ENCODE measurements around the gene CHCHD6. TPM values are rescaled to one million over a fixed set of nuclear protein-coding genes. Genes with fewer than 3 reads are reported as not detected.
A peak's percentile ranks its signal among the peaks of the same experiment; 100 is the strongest.

Gene CHCHD6
- total RNA-seq, 6 experiments from 2014 or later: 1.7 to 5.3 (median 4.2) TPM

GRCh38 chr3:126680667-126681055 is 23.4 kb upstream of the CHCHD6 start:
- no peak overlapping the region for H3K4me3 ChIP-seq
- intact Hi-C loops (cut with DNase I): loop anchor here in 1 of 2 donors (10.0 kb wide), 1 partner anchor 784 kb away; no protein-coding TSS in a partner anchor
- no peaks in the 10 kb centered on the region for H3K27me3 ChIP-seq
- no peaks in the 10 kb centered on the region for H3K36me3 ChIP-seq
- TF ChIP-seq CTCF (IDR thresholded peaks at IDR 0.05): no peak
- no peak for TF ChIP-seq POLR2A (IDR thresholded peaks at IDR 0.05)
- ATAC-seq: no peak
- DNase-seq: peak in 1 of 3 donors; percentile 5
- no peaks in the 10 kb centered on the region for H3K4me1 ChIP-seq
- WGBS (ENCODE audit: insufficient coverage, low coverage, low lambda C conversion rate, missing lambda C conversion rate): 81% methylated on average over 3 of the region's 4 CpGs
- no peaks in the 10 kb centered on the region for H3K9me3 ChIP-seq
- H3K27ac ChIP-seq: no peak overlapping the region

- no CpG with 5 or more reads among the region's 2 CpGs for WGBS (ENCODE audit: insufficient coverage, low coverage, low lambda C conversion rate, missing lambda C conversion rate)
- no peaks in the 10 kb centered on the region for H3K9me3 ChIP-seq
- no peak overlapping the region for H3K27ac ChIP-seq
- no peak overlapping the region for H3K4me3 ChIP-seq
- TF ChIP-seq CTCF (IDR thresholded peaks at IDR 0.05) (no peak), POLR2A (IDR thresholded peaks at IDR 0.05) (no peak)
- H3K27me3 ChIP-seq: no peaks in the 10 kb centered on the region
- no peak for DNase-seq
- ATAC-seq: no peak
- no peaks in the 10 kb centered on the region for H3K4me1 ChIP-seq
- H3K36me3 ChIP-seq: no peaks in the 10 kb centered on the region
- intact Hi-C loops (cut with DNase I): loop anchor here in 1 of 2 donors (10.0 kb wide), 1 partner anchor 783 kb away; no protein-coding TSS in a partner anchor
Measured at GRCh38 chr3:126682009-126682408, 22.0 kb upstream of the CHCHD6 start.

GRCh38 chr3:126683069-126683468 is 21.0 kb upstream of the CHCHD6 start:
- Histone ChIP-seq H3K27me3 (no peaks in the 10 kb centered on the region), H3K9me3 (no peaks in the 10 kb centered on the region), H3K36me3 (no peaks in the 10 kb centered on the region), H3K4me1 (no peaks in the 10 kb centered on the region), H3K27ac (no peak overlapping the region), H3K4me3 (no peak overlapping the region)
- TF ChIP-seq CTCF (IDR thresholded peaks at IDR 0.05): no peak
- no peak for TF ChIP-seq POLR2A (IDR thresholded peaks at IDR 0.05)
- DNase-seq: no peak
- intact Hi-C loops (cut with DNase I): loop anchor here in 1 of 2 donors (10.0 kb wide), 1 partner anchor 782 kb away; no protein-coding TSS in a partner anchor
- ATAC-seq: no peak
- WGBS (ENCODE audit: insufficient coverage, low coverage, low lambda C conversion rate, missing lambda C conversion rate): 61% methylated on average over 5 of the region's 5 CpGs

GRCh38 chr3:126684218-126684751 is 19.8 kb upstream of the CHCHD6 start:
- no peak overlapping the region for H3K27ac ChIP-seq
- DNase-seq (no peak), ATAC-seq (no peak)
- WGBS (ENCODE audit: insufficient coverage, low coverage, low lambda C conversion rate, missing lambda C conversion rate): 71% methylated on average over 5 of the region's 7 CpGs
- no peaks in the 10 kb centered on the region for H3K27me3 ChIP-seq
- H3K36me3 ChIP-seq: no peaks in the 10 kb centered on the region
- H3K4me3 ChIP-seq: no peak overlapping the region
- no peaks in the 10 kb centered on the region for H3K4me1 ChIP-seq
- intact Hi-C loops (cut with DNase I): loop anchor here in 1 of 2 donors (10.0 kb wide), 1 partner anchor 781 kb away; no protein-coding TSS in a partner anchor
- no peak for TF ChIP-seq CTCF (IDR thresholded peaks at IDR 0.05)
- TF ChIP-seq POLR2A (IDR thresholded peaks at IDR 0.05): no peak
- H3K9me3 ChIP-seq: no peaks in the 10 kb centered on the region

All from right lobe of liver (tissue), 6 donors.